Measurements from ENCODE around the gene SYT7. TPM values are rescaled to one million over a fixed set of nuclear protein-coding genes. Genes with fewer than 3 reads are reported as not detected.

The SYT7 gene
- polyA plus RNA-seq, 3 donors: 4.2 to 10.3 (median 4.8) TPM

DNA sequence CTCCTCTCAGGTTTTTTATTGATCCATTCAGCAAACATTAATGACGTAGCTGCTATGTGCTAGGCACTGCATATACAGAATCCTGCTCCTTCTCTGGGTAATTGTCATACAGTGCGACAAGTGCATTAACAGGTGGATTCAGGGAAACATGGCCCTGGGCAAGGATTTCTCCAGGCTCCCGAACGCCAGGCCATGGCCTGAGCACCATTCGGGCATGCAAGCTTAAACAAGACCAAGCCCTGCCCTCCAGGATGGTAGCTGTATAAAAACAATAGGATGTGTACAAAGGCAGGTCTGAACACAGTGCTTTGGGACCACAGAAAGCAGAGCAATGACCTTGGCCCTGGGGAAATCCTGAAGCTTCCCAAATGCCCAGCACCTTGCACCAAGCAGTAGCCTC, 9.1 kb upstream of the SYT7 start:
- DNase-seq (ENCODE audit: extremely low read depth in 1 of 11, low read depth in 9 of 11, low spot score in 4 of 11): no peak

DNA sequence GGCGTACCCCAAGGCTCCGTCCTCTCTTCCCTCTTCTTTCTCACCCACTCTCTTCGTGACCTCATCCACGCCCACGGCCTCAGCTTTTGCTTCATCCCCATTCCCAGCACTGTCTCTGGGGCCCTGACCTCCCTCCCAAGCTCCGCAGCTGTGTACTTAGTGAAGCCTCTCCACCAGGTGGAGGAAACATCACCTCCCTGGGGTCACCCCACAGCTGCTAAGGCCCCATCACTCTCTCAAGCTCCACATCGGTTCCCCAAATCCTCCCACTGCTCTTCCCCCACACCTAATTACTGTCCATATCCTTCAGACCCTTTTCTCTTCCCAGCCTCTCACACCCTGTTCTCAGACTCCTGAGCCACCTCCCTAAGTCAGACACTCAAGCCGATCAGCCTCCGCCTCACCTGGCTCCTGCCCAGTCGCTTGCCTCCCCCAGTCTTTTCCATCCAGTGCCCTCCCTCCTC, 7.9 kb upstream of the SYT7 start:
- DNase-seq (ENCODE audit: extremely low read depth in 1 of 11, low read depth in 9 of 11, low spot score in 4 of 11): no peak

DNA sequence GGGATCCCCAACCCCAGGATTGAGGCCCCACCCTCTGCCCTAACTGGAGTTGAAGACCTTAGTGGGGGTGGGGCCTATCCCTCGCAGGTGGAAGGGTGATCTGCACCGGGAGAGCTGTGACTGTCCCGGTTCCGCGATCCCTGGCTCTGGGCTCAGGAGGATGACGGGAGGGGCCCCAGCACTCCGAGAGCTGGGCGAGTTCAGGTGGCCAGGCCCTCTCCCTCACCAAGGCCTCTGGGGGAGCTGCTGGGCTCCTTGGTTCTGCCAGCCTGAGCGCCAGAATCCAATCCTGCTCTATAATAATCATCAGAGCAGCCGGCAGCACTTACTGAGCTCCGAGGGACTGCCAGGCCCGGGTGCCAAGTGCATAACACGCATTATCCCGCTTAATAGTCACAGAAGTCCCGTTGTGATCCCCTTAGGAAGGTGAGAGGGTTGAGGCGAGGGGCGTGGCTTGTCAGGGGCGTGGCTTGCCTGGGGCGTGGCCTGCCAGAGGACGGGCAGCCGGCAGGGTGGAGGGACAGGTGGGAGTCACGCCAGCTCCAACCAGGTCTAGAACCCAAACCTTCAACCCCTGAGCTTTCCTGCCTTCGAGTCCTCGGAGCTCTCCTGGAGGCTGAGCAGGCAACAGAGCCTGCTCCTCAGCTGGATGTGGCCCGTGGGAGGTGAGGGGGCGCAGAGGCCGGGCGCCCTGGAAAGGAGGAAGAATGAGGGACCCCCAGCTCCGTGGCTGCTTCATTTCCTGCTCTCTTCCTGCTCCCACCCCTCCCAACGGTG, 7.3 kb upstream of the SYT7 start:
- DNase-seq (ENCODE audit: extremely low read depth in 1 of 11, low read depth in 9 of 11, low spot score in 4 of 11): no peak

DNA sequence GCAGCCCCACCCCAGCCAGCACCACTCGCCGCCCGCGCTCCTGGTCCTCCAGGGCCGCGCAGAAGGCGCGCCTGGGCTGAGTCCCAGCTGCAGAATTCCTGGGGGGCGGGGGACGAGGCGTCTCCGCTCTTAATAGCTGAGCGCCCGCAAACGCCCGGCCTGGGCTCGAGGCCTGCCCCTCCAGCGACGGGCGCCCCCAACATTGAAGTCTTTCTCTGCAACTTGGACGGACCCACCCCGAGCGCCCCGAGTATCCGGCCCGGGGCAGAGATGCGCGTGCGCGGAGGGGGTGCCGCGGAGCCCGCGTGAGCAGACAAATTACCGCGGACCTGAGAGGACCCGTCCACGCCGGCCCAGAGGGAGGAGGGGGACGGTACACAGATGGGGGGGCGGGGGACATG, 6.7 kb upstream of the SYT7 start:
- peak in 1 of 11 donors; percentile 37 for DNase-seq (ENCODE audit: extremely low read depth in 1 of 11, low read depth in 9 of 11, low spot score in 4 of 11)

DNA sequence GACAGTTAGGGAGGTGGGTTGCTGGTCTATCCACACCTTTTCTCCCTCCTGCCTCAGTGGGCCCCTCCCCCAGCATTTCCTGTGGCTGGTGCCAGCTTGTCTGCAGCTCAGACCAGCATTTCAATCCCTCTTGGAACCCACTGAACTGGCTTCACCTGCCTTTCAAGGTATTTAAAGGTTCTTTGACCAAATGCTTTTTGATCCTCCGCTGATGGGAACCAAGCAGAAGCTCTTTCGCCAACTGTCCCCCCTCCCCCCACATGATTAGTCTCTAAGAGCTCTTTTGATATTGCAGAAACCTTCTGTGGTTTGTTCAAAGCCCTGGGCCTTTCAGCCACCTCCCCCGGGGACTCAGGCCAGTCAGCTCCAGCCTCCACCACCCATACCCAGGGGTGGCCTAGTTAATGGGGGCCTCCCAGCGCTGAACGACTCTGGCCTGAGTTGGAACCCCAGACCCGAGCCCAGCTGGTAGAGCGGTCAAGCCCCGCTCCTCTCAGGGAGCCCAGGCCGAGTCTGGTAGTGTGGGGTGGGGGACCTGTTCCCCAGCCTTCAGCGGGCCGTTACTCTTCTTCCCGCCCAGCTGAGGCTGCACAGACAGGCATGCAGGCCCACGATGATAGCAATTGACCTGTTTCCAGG, 6.0 kb upstream of the SYT7 start:
- no peak for DNase-seq (ENCODE audit: extremely low read depth in 1 of 11, low read depth in 9 of 11, low spot score in 4 of 11)

DNA sequence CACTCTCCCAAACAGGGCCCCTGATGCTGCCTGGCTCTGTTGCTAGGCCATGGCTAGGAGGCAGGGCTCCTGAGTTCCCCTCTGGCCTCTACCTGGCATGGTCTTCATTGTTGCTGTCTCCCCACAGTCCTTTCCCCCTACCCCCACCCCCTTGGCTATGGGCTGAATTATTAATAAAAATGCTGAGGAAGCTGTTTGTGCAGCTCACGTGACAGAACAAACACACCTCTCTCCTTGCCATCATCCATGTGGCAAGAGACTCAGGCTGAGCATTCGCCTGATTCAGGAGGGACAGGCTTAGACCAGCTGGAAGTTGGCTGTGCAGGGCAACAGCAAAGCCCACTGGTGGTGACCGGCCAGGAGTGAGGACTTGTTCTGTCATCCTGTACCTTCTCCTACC, 4.2 kb upstream of the SYT7 start:
- no peak for DNase-seq (ENCODE audit: extremely low read depth in 1 of 11, low read depth in 9 of 11, low spot score in 4 of 11)

DNA sequence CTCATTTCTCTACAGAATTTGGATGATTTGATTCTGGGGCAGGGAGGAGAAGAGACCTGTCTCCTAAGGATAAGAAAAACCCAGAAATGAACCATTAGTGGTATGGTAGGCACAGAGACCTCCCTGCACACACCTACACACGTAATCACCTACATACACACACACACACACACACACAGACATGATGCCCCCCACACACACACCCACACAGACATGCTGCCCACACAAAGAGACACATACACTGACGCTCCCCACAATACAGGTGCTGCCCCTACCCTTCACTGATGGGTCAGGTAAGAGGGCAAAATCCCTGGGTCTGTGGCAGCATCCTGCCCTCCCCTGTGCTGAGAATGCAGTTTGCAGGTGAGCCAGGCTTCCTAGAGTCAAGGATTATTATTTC, 1.1 kb upstream of the SYT7 start:
- no peak for DNase-seq (ENCODE audit: extremely low read depth in 1 of 11, low read depth in 9 of 11, low spot score in 4 of 11)

DNA sequence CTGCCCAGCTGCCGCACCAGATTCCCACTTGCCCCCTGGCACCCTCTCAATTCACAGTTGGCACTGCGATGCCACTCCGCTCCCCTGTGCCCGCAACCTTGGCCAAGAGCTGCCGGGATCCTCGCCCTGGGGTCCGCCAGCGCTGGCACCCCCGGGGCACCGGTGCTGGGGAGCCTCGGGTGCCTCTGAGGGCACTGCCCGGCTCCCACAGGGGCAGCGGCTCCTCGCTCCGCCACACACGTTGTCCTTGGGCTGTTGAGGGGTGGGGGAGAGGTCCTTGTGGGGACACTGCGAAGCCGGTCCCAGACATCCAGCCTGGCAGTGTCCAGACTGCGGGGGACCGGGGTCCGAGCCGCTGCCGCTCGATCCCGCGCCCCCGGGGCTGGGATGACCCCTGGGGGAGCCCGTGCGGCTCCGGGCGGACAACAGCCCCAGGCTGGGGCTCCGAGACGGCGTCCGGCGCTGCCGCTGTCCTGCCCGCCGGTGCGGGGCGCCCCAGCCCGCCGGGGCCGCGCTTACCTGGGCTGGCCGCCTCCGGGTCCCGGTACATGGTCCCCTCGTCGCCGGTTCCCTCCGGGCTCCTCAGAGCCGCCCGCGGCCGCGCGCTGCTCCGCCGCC, 496 bp downstream of the SYT7 start:
- DNase-seq (ENCODE audit: extremely low read depth in 1 of 11, low read depth in 9 of 11, low spot score in 4 of 11): no peak

DNA sequence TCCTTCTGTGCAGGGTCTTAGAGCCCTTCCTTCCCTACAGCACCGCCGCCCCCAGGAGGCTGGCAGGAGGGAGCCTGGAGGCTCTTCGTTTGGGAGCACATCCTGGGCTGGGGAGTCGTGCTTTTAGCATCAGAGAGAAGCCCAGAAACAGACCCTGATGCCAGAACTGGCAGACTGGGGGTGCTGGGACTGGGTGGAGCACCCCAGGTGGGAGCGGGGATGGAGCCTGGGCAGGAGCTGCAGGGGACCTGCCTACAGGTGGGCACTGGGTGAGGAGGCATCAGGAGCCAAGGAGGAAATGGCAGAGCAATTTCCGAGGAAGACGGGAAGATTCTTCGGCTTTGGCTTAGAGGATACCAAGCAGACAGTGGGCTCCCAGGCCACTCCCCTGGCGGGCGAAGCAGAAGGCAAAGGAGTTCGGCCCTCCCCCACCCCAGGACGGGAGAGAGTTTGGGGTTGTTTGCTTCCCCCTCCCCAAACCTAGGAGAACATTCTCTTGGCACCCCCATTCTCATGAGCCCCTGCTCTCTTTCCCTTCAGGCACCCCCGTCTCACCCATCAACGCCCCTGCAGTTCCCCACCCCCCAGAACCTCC, 1.1 kb downstream of the SYT7 start:
- no peak for DNase-seq (ENCODE audit: extremely low read depth in 1 of 11, low read depth in 9 of 11, low spot score in 4 of 11)

DNA sequence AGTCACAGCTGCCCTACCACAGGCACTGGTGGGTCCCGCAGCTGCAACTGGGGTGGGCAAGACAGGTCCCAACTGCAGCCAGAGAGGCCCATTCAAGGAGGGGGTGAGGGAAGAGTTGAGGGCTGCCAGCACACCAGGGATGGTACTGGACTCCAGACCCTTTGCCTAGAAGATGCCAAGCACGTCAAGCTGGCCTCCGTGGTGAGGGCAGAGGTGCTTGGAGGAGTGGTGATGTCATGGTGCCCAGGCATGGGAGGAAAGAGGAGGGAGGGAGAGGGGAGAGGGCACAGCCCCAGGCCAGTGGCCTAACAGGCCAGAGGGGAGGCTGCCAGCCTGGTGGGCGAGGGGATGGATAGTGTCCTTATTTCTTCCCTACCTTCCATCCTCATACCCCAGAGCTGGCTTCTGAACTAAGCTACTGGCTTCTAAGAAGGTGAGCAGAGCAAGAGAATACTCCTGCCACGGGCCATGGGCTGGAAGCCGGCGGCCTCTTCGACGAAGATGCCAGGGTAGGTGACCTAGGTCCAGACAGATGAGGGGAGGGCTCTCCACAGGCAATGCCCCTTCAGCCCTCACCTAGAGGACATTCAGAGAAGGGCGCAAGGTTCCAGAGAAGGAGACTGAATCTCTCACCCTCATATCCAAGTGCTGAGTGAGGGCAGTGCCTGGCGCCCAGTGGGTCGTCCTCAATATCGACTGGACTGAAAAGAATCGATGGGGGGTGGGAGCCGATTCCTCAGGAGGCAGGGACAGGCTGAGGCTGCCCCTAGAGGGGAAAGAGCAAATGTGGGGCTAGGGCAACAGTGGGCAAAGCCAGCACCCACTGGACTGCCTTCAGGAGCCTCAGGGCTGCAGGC, 1.8 kb downstream of the SYT7 start:
- no peak for DNase-seq (ENCODE audit: extremely low read depth in 1 of 11, low read depth in 9 of 11, low spot score in 4 of 11)

DNA sequence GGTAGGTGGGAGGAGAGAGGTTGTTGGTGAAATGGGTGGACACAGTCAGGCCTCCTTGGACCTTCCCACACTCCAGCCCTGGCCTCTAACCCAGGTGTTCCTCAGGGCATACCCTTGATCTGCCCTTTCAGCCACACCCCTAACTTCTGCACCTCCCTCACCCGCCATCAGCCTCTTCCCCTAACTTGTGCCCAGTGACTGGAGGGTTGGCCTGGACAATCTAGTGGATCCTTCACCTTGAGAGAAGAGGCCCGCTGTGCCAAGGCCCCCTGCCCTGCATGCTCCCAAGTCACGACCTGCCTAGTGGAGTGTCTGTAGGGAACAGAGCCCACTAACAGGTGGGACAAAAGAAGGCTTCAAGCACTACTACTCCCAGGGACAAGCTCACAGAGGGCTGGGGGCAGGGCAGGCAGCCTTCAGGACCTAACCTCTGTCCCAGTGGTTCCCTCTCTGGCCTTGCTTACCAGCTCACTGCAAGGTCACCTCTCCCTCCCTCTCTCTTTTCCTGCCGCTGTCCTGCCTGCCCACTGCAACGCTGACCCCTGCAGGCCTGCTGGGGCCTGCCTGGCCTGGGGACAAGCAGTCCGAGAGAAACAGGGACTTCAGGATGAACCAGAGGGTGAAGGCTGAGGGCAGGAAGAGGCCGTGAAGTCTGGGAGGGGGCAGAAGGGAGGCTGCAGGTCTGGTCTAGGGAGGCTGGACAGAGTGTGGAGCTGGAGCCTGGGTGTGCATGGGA, 3.3 kb downstream of the SYT7 start:
- DNase-seq (ENCODE audit: extremely low read depth in 1 of 11, low read depth in 9 of 11, low spot score in 4 of 11): no peak

DNA sequence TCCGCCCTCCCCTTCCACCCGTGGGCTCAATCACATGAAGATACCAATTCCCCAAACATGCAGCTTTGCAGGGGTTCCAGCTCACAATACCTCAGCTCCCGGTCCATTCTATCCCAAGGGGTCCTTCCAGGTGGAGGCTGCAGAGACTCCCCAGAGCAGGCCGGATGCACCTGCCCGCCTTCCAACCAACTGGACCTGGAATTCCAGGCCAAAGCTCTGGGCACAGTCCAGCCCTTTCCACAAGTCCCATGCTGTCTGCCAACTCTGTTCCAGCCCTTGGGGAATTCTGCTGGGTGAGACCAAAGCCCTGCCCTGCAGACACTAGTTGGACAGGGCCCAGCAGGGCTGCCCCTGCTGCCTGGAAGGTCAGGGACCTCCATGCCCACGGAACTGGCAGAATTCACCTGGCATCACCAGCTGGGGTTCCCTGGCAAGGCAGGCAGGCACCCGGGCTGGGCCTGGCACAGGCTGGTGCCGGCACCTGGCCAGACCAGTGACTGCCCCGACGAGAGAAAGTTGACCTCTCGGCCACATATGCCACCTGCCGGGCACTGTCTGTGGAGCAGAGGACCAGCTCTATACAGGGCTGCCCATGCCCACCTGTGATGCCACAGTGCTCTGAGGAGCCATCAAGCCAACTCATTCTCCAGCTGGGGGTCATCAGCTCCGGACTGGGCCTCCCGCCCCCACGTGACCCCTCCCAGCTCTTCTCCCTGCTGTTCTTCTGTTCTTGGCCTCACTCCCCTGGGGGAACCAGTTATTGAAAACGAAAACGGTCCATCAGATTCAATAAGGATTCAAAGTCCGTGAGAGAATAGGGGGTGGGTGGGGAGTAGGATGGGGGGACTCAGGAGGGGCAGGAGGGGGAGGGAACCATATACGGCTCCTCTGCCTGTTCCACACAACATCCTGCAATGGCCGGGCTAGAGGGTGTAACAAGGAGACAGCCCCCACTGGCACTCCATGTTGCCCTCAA, 4.7 kb downstream of the SYT7 start:
- no peak for DNase-seq (ENCODE audit: extremely low read depth in 1 of 11, low read depth in 9 of 11, low spot score in 4 of 11)

DNA sequence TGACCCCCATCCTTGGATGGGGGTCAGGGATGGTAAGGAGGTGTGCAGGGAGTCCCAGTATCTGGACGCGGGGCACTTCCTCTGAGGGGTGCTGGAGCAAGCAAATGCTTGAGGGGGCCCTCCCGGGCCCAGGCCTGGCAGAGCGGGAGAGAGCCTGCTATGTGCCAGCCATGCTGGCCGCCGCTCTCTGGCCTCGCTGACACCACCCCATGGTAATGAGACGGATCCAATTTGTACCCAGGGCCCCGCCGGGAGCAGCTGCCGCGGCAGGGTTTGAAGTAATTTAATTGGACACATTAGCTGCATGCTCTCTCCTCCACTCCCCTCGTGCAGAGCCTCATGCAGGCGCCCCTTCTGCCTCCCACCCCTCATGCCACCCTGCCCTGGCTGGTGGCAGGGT, 6.3 kb downstream of the SYT7 start:
- DNase-seq (ENCODE audit: extremely low read depth in 1 of 11, low read depth in 9 of 11, low spot score in 4 of 11): no peak

DNA sequence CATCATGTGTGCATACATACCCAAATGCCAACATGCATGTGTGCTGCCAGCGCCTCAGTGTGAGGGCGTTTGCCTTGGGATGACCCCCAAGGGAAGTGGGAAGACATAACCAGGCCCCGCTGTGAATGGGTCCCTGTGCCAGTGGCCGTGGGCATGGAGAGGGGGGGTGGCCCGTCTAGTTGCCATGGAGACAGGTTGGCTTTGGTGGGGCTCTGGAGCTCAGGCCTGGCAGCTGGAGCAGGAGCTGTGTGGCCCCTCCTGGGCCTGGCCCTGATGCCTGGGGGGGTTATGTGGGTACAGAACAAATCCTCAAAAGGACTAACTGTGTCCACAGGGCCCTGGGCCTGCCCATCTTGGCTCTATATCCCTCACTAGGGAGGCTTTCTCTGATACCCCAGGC, 8.0 kb downstream of the SYT7 start:
- no peak for DNase-seq (ENCODE audit: extremely low read depth in 1 of 11, low read depth in 9 of 11, low spot score in 4 of 11)

DNA sequence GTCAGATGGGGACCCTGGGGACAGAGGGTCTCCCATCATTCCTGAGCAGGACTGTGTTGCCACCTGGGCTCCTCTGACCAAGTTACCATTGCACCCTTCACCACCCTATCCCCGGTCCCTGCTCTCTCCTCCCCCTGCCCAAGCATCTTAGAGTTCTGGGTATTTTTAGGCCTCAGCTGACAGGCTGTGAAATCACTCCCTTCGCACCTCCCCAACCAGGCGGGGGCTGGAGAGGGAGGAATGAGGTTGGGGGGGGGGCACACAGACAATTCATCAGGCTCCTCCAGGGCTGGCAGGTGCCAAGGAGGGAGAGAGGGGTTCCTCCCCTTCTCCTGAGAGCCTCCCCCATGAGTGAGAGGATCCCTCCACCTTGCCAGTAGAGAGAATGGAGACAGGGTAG, 9.0 kb downstream of the SYT7 start:
- no peak for DNase-seq (ENCODE audit: extremely low read depth in 1 of 11, low read depth in 9 of 11, low spot score in 4 of 11)

DNA sequence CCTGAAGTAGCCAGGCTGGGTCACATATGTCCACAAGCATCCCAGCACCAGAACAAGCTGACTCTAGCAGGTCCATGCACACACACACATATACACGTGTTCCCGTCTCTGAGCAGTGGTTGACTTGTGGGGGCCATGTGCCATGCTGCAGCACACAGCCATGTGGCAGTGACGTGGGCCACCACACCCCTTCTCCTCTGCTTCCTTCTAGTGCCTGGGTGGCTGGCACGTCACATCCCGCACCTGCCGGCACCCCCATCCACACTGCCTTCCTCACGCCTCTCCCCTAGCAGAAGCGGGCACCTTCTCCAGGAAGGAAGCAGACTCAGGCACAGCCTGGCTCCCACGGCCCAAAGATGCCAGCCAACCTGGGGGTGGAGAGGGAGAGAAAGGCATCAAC, 9.5 kb downstream of the SYT7 start:
- DNase-seq (ENCODE audit: extremely low read depth in 1 of 11, low read depth in 9 of 11, low spot score in 4 of 11): no peak

DNA sequence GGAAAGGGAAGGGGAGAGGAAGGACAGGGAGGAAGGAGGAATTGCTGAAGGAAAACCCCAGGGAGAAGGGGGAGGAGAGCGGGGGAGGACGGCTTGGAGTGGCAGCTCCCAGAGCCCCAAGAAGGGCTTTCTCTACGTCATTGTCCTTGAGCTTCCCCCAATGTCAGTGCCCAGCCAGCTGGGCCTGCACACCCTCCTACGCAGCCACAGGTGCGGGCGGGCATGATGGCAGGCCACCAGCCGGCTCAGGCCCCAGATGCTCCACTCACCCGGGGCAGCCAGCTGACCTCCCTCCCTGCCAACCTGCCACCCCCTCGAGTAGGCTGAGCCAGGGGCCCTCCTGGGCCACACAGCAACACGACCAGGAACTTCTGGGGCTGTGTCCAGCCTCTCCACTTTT, 11.2 kb downstream of the SYT7 start:
- no peak for DNase-seq (ENCODE audit: extremely low read depth in 1 of 11, low read depth in 9 of 11, low spot score in 4 of 11)

All from renal cortex interstitium (tissue), 11 donors.